H1 (cell line): ENCODE measurements around the gene SLC38A10. TPM values are rescaled to one million over a fixed set of nuclear protein-coding genes. Genes with fewer than 3 reads are reported as not detected.

Experiments
- CTCF ChIA-PET: fragments of 300-600 bp; sonication (Branson Sonifier 250); formaldehyde crosslinking; loops from one replicate; lab custom pipeline; 2021; ENCODE audit not compliant: partially characterized antibody; lab: Charles Lee
- POLR2A ChIA-PET: fragments of 300-600 bp; sonication (Branson Sonifier 250); formaldehyde crosslinking; loops from one replicate; lab custom pipeline; 2021; ENCODE audit warnings: inconsistent platforms; ENCODE audit not compliant: partially characterized antibody; lab: Charles Lee
- DNase-seq, 2 experiments: peaks; one replicate each; pipeline versions ENCODE4 v3.0.0 to v3.0.0-alpha.2; 2010 to 2022; ENCODE audit warnings: low spot score in 2 of 2, low read depth in 1 of 2, mixed read lengths in 1 of 2
- FAIRE-seq: peaks from 2 replicates; lab custom pipeline; 2011; peaks lifted over from hg19 to GRCh38; lab: Jason Lieb, UNC
- H2AFZ ChIP-seq: 2 replicates; pipeline ENCODE4 v1.8.1; 2012; ENCODE audit warnings: low read length, inconsistent platforms
- H2AK5ac ChIP-seq: 2 replicates; pipeline ENCODE4 v1.6.1; 2013; ENCODE audit warnings: low read depth, low read length
- H2BK120ac ChIP-seq: replicated peaks from 2 replicates; pipeline ENCODE3; 2013; ENCODE audit warnings: low read depth, low read length, inconsistent platforms
- H2BK12ac ChIP-seq: 2 replicates; pipeline ENCODE4 v1.6.1; 2013; ENCODE audit warnings: low read depth, low read length
- H2BK15ac ChIP-seq: 2 replicates; pipeline ENCODE4 v1.6.1; 2013; ENCODE audit warnings: low read length
- H2BK20ac ChIP-seq: 2 replicates; pipeline ENCODE4 v1.6.1; 2013; ENCODE audit warnings: low read length
- H2BK5ac ChIP-seq: 2 replicates; pipeline ENCODE4 v1.6.1; 2013; ENCODE audit warnings: low read depth, low read length
- H3K14ac ChIP-seq: 2 replicates; pipeline ENCODE4 v1.6.1; 2013; ENCODE audit warnings: inconsistent platforms; ENCODE audit not compliant: insufficient read length
- H3K18ac ChIP-seq: 2 replicates; pipeline ENCODE4 v1.6.1; 2013; ENCODE audit warnings: low read length; ENCODE audit errors: extremely low read depth
- H3K23ac ChIP-seq: 2 replicates; pipeline ENCODE4 v1.6.1; 2013; ENCODE audit warnings: inconsistent platforms; ENCODE audit not compliant: insufficient read length
- H3K23me2 ChIP-seq: 2 replicates; pipeline ENCODE4 v1.6.1; 2013; ENCODE audit warnings: low read depth, low read length
- H3K27ac ChIP-seq: 2 replicates; pipeline ENCODE4 v1.6.1; 2011; ENCODE audit warnings: low read depth, low read length, inconsistent platforms
- H3K27me3 ChIP-seq, 4 experiments: replicated peaks in 1 of 4; 1 replicate in 1 of 4; 2 replicates in 3 of 4; pipeline versions ENCODE4 v1.6.1 to v1.8.1; 2011 to 2013; ENCODE audit warnings: low read length in 3 of 4, mild to moderate bottlenecking in 3 of 4, inconsistent platforms in 2 of 4, mixed read lengths in 2 of 4, moderate library complexity in 1 of 4; ENCODE audit not compliant: control insufficient read depth in 3 of 4, insufficient read depth in 3 of 4; ENCODE audit errors: extremely low read depth in 1 of 4
- H3K36me3 ChIP-seq, 4 experiments: 2 replicates each; pipeline versions ENCODE4 v1.6.1 to v1.8.1; 2011 to 2013; ENCODE audit warnings: mild to moderate bottlenecking in 4 of 4, low read length in 3 of 4, moderate library complexity in 2 of 4, control low read depth in 1 of 4, inconsistent platforms in 1 of 4; ENCODE audit not compliant: insufficient read depth in 4 of 4, control insufficient read depth in 2 of 4
- H3K4ac ChIP-seq: replicated peaks from 2 replicates; pipeline ENCODE3; 2013; ENCODE audit warnings: low read length, low read depth, mixed read lengths, inconsistent platforms; ENCODE audit not compliant: insufficient read length
- H3K4me1 ChIP-seq, 4 experiments: replicated peaks in 1 of 4; 1 replicate in 1 of 4; 2 replicates in 3 of 4; pipeline versions ENCODE4 v1.6.1 to v1.8.1; 2011 to 2013; ENCODE audit warnings: low read length in 3 of 4, inconsistent platforms in 2 of 4, mixed read lengths in 1 of 4; ENCODE audit not compliant: insufficient read depth in 4 of 4, control insufficient read depth in 3 of 4
- H3K4me2 ChIP-seq, 2 experiments: 2 replicates each; pipeline versions ENCODE4 v1.6.1 to v1.8.1; 2011 to 2013; ENCODE audit warnings: low read depth in 2 of 2, low read length in 2 of 2, control low read depth in 1 of 2, inconsistent platforms in 1 of 2, mild to moderate bottlenecking in 1 of 2; ENCODE audit not compliant: insufficient read depth in 1 of 2
- H3K4me3 ChIP-seq, 4 experiments: fragments of 200-600, 300-600 bp in 1 of 4; sonication (generic), shearing (Covaris generic), sonication (Bioruptor Twin) in 1 of 4; 2 replicates each; pipeline versions ENCODE4 v1.5.1 to v1.8.1; 2011 to 2016; ENCODE audit warnings: low read length in 4 of 4, low read depth in 3 of 4, control low read depth in 2 of 4, inconsistent platforms in 2 of 4, mild to moderate bottlenecking in 2 of 4, mixed read lengths in 1 of 4, moderate library complexity in 1 of 4; ENCODE audit not compliant: insufficient read depth in 2 of 4; ENCODE audit errors: extremely low read depth in 1 of 4
- H3K56ac ChIP-seq: replicated peaks from 2 replicates; pipeline ENCODE3; 2013; ENCODE audit warnings: low read depth, mild to moderate bottlenecking, mixed read lengths, low read length, inconsistent platforms; ENCODE audit not compliant: insufficient read length
- H3K79me1 ChIP-seq: 2 replicates; pipeline ENCODE4 v1.6.1; 2013; ENCODE audit warnings: low read depth, low read length, control low read depth
- H3K79me2 ChIP-seq, 2 experiments: 2 replicates each; pipeline versions ENCODE4 v1.6.1 to v1.8.1; 2012 to 2013; ENCODE audit warnings: low read length in 2 of 2, mild to moderate bottlenecking in 2 of 2, inconsistent platforms in 1 of 2; ENCODE audit not compliant: insufficient read depth in 2 of 2, control insufficient read depth in 1 of 2
- H3K9ac ChIP-seq, 4 experiments: replicated peaks in 1 of 4; 1 replicate in 1 of 4; 2 replicates in 3 of 4; pipeline versions ENCODE4 v1.6.1 to v1.8.1; 2011 to 2013; ENCODE audit warnings: low read depth in 3 of 4, low read length in 3 of 4, control low read depth in 2 of 4, mild to moderate bottlenecking in 2 of 4, moderate library complexity in 2 of 4, inconsistent platforms in 1 of 4; ENCODE audit errors: extremely low read depth in 1 of 4
- H3K9me3 ChIP-seq, 2 experiments: 2 replicates each; pipeline versions ENCODE4 v1.6.1 to v1.8.1; 2012 to 2013; ENCODE audit warnings: mild to moderate bottlenecking in 2 of 2, moderate library complexity in 2 of 2, control low read depth in 1 of 2, inconsistent platforms in 1 of 2, low read depth in 1 of 2, low read length in 1 of 2, mixed read lengths in 1 of 2; ENCODE audit not compliant: insufficient read depth in 2 of 2
- H4K20me1 ChIP-seq, 2 experiments: replicated peaks in 1 of 2; 2 replicates each; pipeline versions ENCODE3 to v1.8.1; 2011 to 2013; ENCODE audit warnings: inconsistent platforms in 2 of 2, low read length in 2 of 2, mild to moderate bottlenecking in 1 of 2; ENCODE audit not compliant: insufficient read depth in 2 of 2, control insufficient read depth in 1 of 2
- H4K5ac ChIP-seq: 2 replicates; pipeline ENCODE4 v1.6.1; 2013; ENCODE audit warnings: low read length, low read depth, mixed read lengths, inconsistent platforms; ENCODE audit not compliant: insufficient read length
- H4K8ac ChIP-seq: 2 replicates; pipeline ENCODE4 v1.8.0; 2013; ENCODE audit warnings: mild to moderate bottlenecking, moderate library complexity, low read length, inconsistent platforms; ENCODE audit not compliant: insufficient read depth; ENCODE audit errors: extremely low read depth
- H4K91ac ChIP-seq: replicated peaks from 2 replicates; pipeline ENCODE3; 2013; ENCODE audit warnings: low read length, mixed read lengths, inconsistent platforms; ENCODE audit not compliant: insufficient read length
- ASH2L ChIP-seq: fragments of 200-600, 300-600 bp; sonication (generic); IDR thresholded peaks from one replicate; pipeline ENCODE4 v1.7.1; 2017; ENCODE audit warnings: low read length
- BACH1 ChIP-seq: IDR thresholded peaks from 2 replicates; pipeline ENCODE4 v1.6.1; 2012; ENCODE audit warnings: low read length, improper control_type of control experiment
- CTCF ChIP-seq, 3 experiments: IDR thresholded peaks; 1 replicate in 2 of 3; 2 replicates in 1 of 3; pipeline versions ENCODE4 v1.5.1 to v1.6.1; 2011; ENCODE audit warnings: low read length in 3 of 3, mild to moderate bottlenecking in 3 of 3, inconsistent platforms in 2 of 3, low read depth in 1 of 3, moderate library complexity in 1 of 3; ENCODE audit not compliant: insufficient read depth in 1 of 3; ENCODE audit errors: control extremely low read depth in 1 of 3
- E2F6 ChIP-seq: IDR thresholded peaks from 2 replicates; pipeline ENCODE4 v1.6.1; 2012; ENCODE audit warnings: inconsistent platforms
- EGR1 ChIP-seq: IDR thresholded peaks from 2 replicates; pipeline ENCODE4 v1.6.1; 2011; ENCODE audit warnings: low read depth, low read length, borderline replicate concordance
- EP300 ChIP-seq, 2 experiments: IDR thresholded peaks; 1 replicate in 1 of 2; 2 replicates in 1 of 2; pipeline ENCODE4 v1.6.1; 2011 to 2012; ENCODE audit warnings: low read depth in 2 of 2, low read length in 2 of 2, mild to moderate bottlenecking in 2 of 2, borderline replicate concordance in 1 of 2, inconsistent platforms in 1 of 2, moderate library complexity in 1 of 2
- NRF1 ChIP-seq: IDR thresholded peaks from 2 replicates; pipeline ENCODE4 v1.6.1; 2011; ENCODE audit warnings: mild to moderate bottlenecking, low read depth, low read length, improper control_type of control experiment
- POU5F1 ChIP-seq: IDR thresholded peaks from 2 replicates; pipeline ENCODE4 v1.6.1; 2011; ENCODE audit warnings: low read depth, mild to moderate bottlenecking, low read length, moderate library complexity
- SIN3A ChIP-seq, 2 experiments: IDR thresholded peaks in 1 of 2; conservative IDR thresholded peaks in 1 of 2; 2 replicates each; pipeline ENCODE4 v1.6.1; 2011 to 2012; ENCODE audit warnings: low read length in 2 of 2, improper control_type of control experiment in 1 of 2, low read depth in 1 of 2, mild to moderate bottlenecking in 1 of 2
- YY1 ChIP-seq: IDR thresholded peaks from 2 replicates; pipeline ENCODE4 v1.6.1; 2011; ENCODE audit warnings: low read depth, mild to moderate bottlenecking, low read length
- WGBS, 2 experiments: shearing (Covaris generic) in 1 of 2; methylation state at CpG; one replicate each; pipeline versions ENCODE4 v1.1.6 to v1.1.7; 2013 to 2015; ENCODE audit warnings: low lambda C conversion rate in 2 of 2, mixed read lengths in 2 of 2, inconsistent platforms in 1 of 2, low coverage in 1 of 2, missing lambda C conversion rate in 1 of 2; ENCODE audit not compliant: insufficient replicate concordance in 2 of 2, insufficient coverage in 1 of 2, insufficient read length in 1 of 2; ENCODE audit errors: extremely low coverage in 1 of 2, missing lambda C conversion rate in 1 of 2; 5-methylcytosine and 5-hydroxymethylcytosine counted together
- polyA plus RNA-seq, 7 experiments: library from polyadenylated mRNA; depleted of rRNA in 3 of 7; stranded (reverse) in 5 of 7; unstranded in 2 of 7; fragments of >200 nt in 5 of 7; fragments of 200-250 nt in 2 of 7; gene quantifications; 1 replicate in 5 of 7; 2 replicates in 1 of 7; 4 replicates in 1 of 7; pipeline versions ENCODE4 v1.2.1 to v1.2.3, GENCODE V29; 2011 to 2013; ENCODE audit warnings: missing spikeins in 2 of 7, mixed read lengths in 2 of 7
- total RNA-seq: library from RNA; stranded (reverse); fragmentation: NEBNext Ultra II Directional; extraction: Animal tissue kit (Norgen Biotek cat#: 25700); gene quantifications from 2 replicates; pipeline ENCODE4 v1.2.1, GENCODE V29; 2021

SLC38A10 gene
- total and polyA plus RNA-seq, 2 of the 8 experiments (the other 6 are each of a cell fraction or from before 2014, with no cell fraction given) = 26.4 to 41.0 TPM

GRCh38 chr17:81240761-81241160, 54.3 kb downstream of the SLC38A10 start:
- no peak for FAIRE-seq
- CTCF ChIA-PET = interaction anchor here (0.6 to 1.2 kb wide), 5 partner anchors 43 to 252 kb away, joined by 3 to 5 read pairs (median 3); no protein-coding TSS in a partner anchor
- H4K20me1 ChIP-seq = peaks cover 14 to 22% of the 10 kb centered on the region in 2 experiments
- TF ChIP-seq YY1 (no peak), CTCF (IDR thresholded peaks at IDR 0.05; ENCODE audit: control extremely low read depth in 1 of 3, insufficient read depth in 1 of 3, low read depth in 1 of 3, low read length in 3 of 3) (no peak), ASH2L (no peak), NRF1 (no peak), EGR1 (no peak), BACH1 (no peak), E2F6 (no peak), EP300 (IDR thresholded peaks at IDR 0.05; ENCODE audit: borderline replicate concordance in 1 of 2, low read depth in 2 of 2, low read length in 2 of 2) (no peak), SIN3A (conservative IDR thresholded peaks at IDR 0.05 in 1 of 2, IDR thresholded peaks at IDR 0.05 in 1 of 2; ENCODE audit: low read depth in 1 of 2, low read length in 2 of 2) (no peak), POU5F1 (no peak)

More at GRCh38 chr17:81240761-81241160, 54.3 kb downstream of the SLC38A10 start:
- Histone ChIP-seq H2BK120ac (no peak overlapping the region), H3K9ac (no peak overlapping the region), H3K4ac (no peak overlapping the region), H3K23ac (no peak overlapping the region), H3K79me1 (peaks cover 9% of the 10 kb centered on the region), H3K18ac (no peak overlapping the region), H2BK15ac (no peak overlapping the region), H3K36me3 (no peaks in the 10 kb centered on the region; a peak in 1 of 8 replicates), H3K4me2 (no peak overlapping the region; a peak in 1 of 4 replicates), H4K5ac (no peak overlapping the region), H3K4me1 (peaks cover 0 to 12% (median 9%) of the 10 kb centered on the region in 4 experiments; a peak in 5 of 7 replicates), H2AFZ (no peak overlapping the region), H3K9me3 (no peaks in the 10 kb centered on the region), H2BK12ac (no peak overlapping the region), H3K79me2 (peaks cover 0 to 23% of the 10 kb centered on the region in 2 experiments; a peak in 2 of 4 replicates), H3K56ac (no peak overlapping the region), H3K27ac (no peak overlapping the region), H2BK20ac (no peak overlapping the region), H3K27me3 (no peaks in the 10 kb centered on the region), H2BK5ac (no peak overlapping the region), H3K23me2 (peaks cover 8% of the 10 kb centered on the region; the same call in 1 of the 2 replicates), H3K14ac (no peak overlapping the region), H4K91ac (no peak overlapping the region), H3K4me3 (no peak overlapping the region), H2AK5ac (no peak overlapping the region), H4K8ac (no peak overlapping the region)
- POLR2A ChIA-PET = interaction anchor here (0.5 to 0.8 kb wide), 3 partner anchors 8 to 430 kb away, joined by 3 to 5 read pairs (median 4); no protein-coding TSS in a partner anchor
- no peak for DNase-seq
- WGBS, 2 experiments = 89% methylated on average over 8 of the region's 8 CpGs; no CpG with 5 or more reads in 1 of the 2 experiments
